ENCODE measurements around the gene ZNF714. TPM values are rescaled to one million over a fixed set of nuclear protein-coding genes. Genes with fewer than 3 reads are reported as not detected.

ZNF714 gene
- polyA plus RNA-seq, 1 donor (not counting 4 experiments of a cell fraction or from before 2014, with no cell fraction given), result 8.8 TPM

GRCh38 chr19:21126078-21126477 is 44.1 kb downstream of the ZNF714 start:
- TF ChIP-seq CTCF (optimal IDR thresholded peaks at IDR 0.05 in 1 of 3, IDR thresholded peaks at IDR 0.05 in 1 of 3, conservative IDR thresholded peaks at IDR 0.05 in 1 of 3; ENCODE audit: extremely low read depth in 1 of 3, insufficient read depth in 2 of 3, low read length in 3 of 3) (no peak), EZH2 (IDR thresholded peaks at IDR 0.05; ENCODE audit: low read length) (no peak)
- no peaks in the 10 kb centered on the region for H3K79me2 ChIP-seq (ENCODE audit: control insufficient read depth, insufficient read depth, low read length)
- H3K27me3 ChIP-seq (ENCODE audit: control insufficient read depth, extremely low read depth, insufficient read depth, low read length), result no peaks in the 10 kb centered on the region
- dilution Hi-C loops (cut with MboI; ENCODE audit: extremely low pct_ligation_motif_present, low sequenced_read_pairs), result no loop called here
- no peaks in the 10 kb centered on the region for H3K9me3 ChIP-seq (ENCODE audit: control insufficient read depth, low read depth, low read length)
- H3K4me2 ChIP-seq (ENCODE audit: control insufficient read depth, extremely low read depth, insufficient read depth, low read depth, low read length), result no peak overlapping the region
- no peaks in the 10 kb centered on the region for H4K20me1 ChIP-seq (ENCODE audit: control insufficient read depth, extremely low read depth, insufficient read depth, low read length)
- no peak overlapping the region for H2AFZ ChIP-seq (ENCODE audit: control insufficient read depth, low read length)
- no peaks in the 10 kb centered on the region for H3K9me1 ChIP-seq (ENCODE audit: control insufficient read depth, extremely low read depth, insufficient read depth, low read length)
- H3K36me3 ChIP-seq (ENCODE audit: control insufficient read depth in 2 of 2, extremely low read depth in 1 of 2, insufficient read depth in 2 of 2, low read length in 2 of 2), result no peaks in the 10 kb centered on the region
- H3K27ac ChIP-seq (ENCODE audit: control insufficient read depth, insufficient read depth, low read length), result no peak overlapping the region
- H3K4me1 ChIP-seq (ENCODE audit: control insufficient read depth, extremely low read depth, insufficient read depth, low read length), result no peaks in the 10 kb centered on the region
- no peak overlapping the region for H3K4me3 ChIP-seq (ENCODE audit: control insufficient read depth in 2 of 3, extremely low read depth in 1 of 3, insufficient read depth in 2 of 3, low read depth in 1 of 3, low read length in 3 of 3)
- FAIRE-seq (no peak), DNase-seq (ENCODE audit: low read depth, low spot score) (no peak)
- no peak overlapping the region for H3K9ac ChIP-seq (ENCODE audit: control insufficient read depth, extremely low read depth, insufficient read depth, low read length)

GRCh38 chr19:21127001-21127400 is 45.0 kb downstream of the ZNF714 start:
- Histone ChIP-seq H3K27me3 (ENCODE audit: control insufficient read depth, extremely low read depth, insufficient read depth, low read length) (no peaks in the 10 kb centered on the region), H3K79me2 (ENCODE audit: control insufficient read depth, insufficient read depth, low read length) (no peaks in the 10 kb centered on the region), H3K9me3 (ENCODE audit: control insufficient read depth, low read depth, low read length) (no peaks in the 10 kb centered on the region), H3K9me1 (ENCODE audit: control insufficient read depth, extremely low read depth, insufficient read depth, low read length) (no peaks in the 10 kb centered on the region), H2AFZ (ENCODE audit: control insufficient read depth, low read length) (no peak overlapping the region), H4K20me1 (ENCODE audit: control insufficient read depth, extremely low read depth, insufficient read depth, low read length) (no peaks in the 10 kb centered on the region), H3K27ac (ENCODE audit: control insufficient read depth, insufficient read depth, low read length) (no peak overlapping the region), H3K4me3 (ENCODE audit: control insufficient read depth in 2 of 3, extremely low read depth in 1 of 3, insufficient read depth in 2 of 3, low read depth in 1 of 3, low read length in 3 of 3) (no peak overlapping the region), H3K4me2 (ENCODE audit: control insufficient read depth, extremely low read depth, insufficient read depth, low read depth, low read length) (no peak overlapping the region), H3K9ac (ENCODE audit: control insufficient read depth, extremely low read depth, insufficient read depth, low read length) (no peak overlapping the region), H3K4me1 (ENCODE audit: control insufficient read depth, extremely low read depth, insufficient read depth, low read length) (no peaks in the 10 kb centered on the region), H3K36me3 (ENCODE audit: control insufficient read depth in 2 of 2, extremely low read depth in 1 of 2, insufficient read depth in 2 of 2, low read length in 2 of 2) (no peaks in the 10 kb centered on the region)
- FAIRE-seq, result no peak
- no peak for DNase-seq (ENCODE audit: low read depth, low spot score)
- dilution Hi-C loops (cut with MboI; ENCODE audit: extremely low pct_ligation_motif_present, low sequenced_read_pairs), result no loop called here
- no peak for TF ChIP-seq CTCF (optimal IDR thresholded peaks at IDR 0.05 in 1 of 3, IDR thresholded peaks at IDR 0.05 in 1 of 3, conservative IDR thresholded peaks at IDR 0.05 in 1 of 3; ENCODE audit: extremely low read depth in 1 of 3, insufficient read depth in 2 of 3, low read length in 3 of 3)

All from keratinocyte (primary cell).